Right cardiac atrium (tissue), 5 donors: ENCODE results near the gene FCN2. TPM values are rescaled to one million over a fixed set of nuclear protein-coding genes. Genes with fewer than 3 reads are reported as not detected.

Experiments
- ATAC-seq, 2 donors: fragments of 200-7000 bp; cut with Tn5 transposase; one replicate each; pipeline versions ENCODE4 v1.8.0 to v1.9.1; 2020; ENCODE audit warnings: moderate library complexity in 2 of 2, mild to moderate bottlenecking in 1 of 2
- DNase-seq, 3 donors: peaks; one replicate each; pipeline ENCODE4 v3.0.0-alpha.2; 2020
- H3K27ac ChIP-seq: one replicate; pipeline ENCODE4 v1.5.1; 2013; ENCODE audit warnings: mild to moderate bottlenecking, low read length, control low read depth, moderate library complexity
- H3K27me3 ChIP-seq: one replicate; pipeline ENCODE4 v1.6.1; 2013; ENCODE audit not compliant: control insufficient read depth, insufficient read depth
- H3K4me1 ChIP-seq: one replicate; pipeline ENCODE4 v1.6.1; 2013; ENCODE audit warnings: low read length; ENCODE audit not compliant: control insufficient read depth, insufficient read depth
- H3K4me3 ChIP-seq: one replicate; pipeline ENCODE4 v1.5.1; 2013; ENCODE audit warnings: low read length, control low read depth
- H3K9me3 ChIP-seq: one replicate; pipeline ENCODE4 v1.6.1; 2013; ENCODE audit warnings: low read length; ENCODE audit not compliant: control insufficient read depth
- WGBS: extraction: QIAGEN DNeasy Blood & Tissue Kit; methylation state at CpG from one replicate; pipeline ENCODE4 v1.1.7; 2013; 5-methylcytosine and 5-hydroxymethylcytosine counted together
- intact Hi-C, 4 donors: fragments of 100-400 bp; cut with DNase I; formaldehyde crosslinking; loops; one replicate each; pipeline versions ENCODE4 v1.11.0 to v1.14.0; 2022 to 2023
- polyA plus RNA-seq: library from polyadenylated mRNA; stranded (reverse); fragments of 200-250 nt; gene quantifications from one replicate; pipeline ENCODE4 v1.2.3, GENCODE V29; 2013
- total RNA-seq, 4 donors: library from RNA; stranded (reverse); fragmentation: NEBNext Ultra II Directional; extraction: Animal tissue kit (Norgen Biotek cat#: 25700); gene quantifications; one replicate each; pipeline ENCODE4 v1.2.1, GENCODE V29; 2021
- donor health status: healthy with polysubstance abuse.
- donor health status: DM: no; HTN: yes; CAD: no.
- donor health status: DM: no; HTN: no; CAD: no.
- donor health status: DM: no; HTN: yes; CAD: no; lungs with severe emphysema.
- donor health status: DM: yes; HTN: yes; CAD: no.

Gene FCN2
- total and polyA plus RNA-seq, 5 donors: 0.72 TPM; not detected in 4

DNA sequence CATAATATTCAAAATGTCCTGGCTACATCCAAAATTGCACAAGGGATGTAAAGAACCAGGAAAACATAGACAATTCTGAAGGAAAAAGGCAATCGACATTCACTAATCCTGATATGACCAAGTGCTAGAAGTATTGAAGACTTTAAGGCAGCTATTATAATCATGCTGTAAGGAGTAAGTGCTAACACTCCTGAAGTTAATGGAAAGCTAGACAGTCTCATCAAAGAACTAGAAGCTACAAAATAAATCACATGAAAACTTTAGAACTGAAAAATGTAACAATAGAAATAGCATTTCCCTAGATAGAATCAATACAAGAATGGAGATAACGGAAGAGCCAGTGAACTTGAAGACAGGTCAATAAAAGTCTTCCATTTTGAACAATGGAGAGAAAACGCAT is 18.6 kb downstream of the FCN2 start:
- H3K9me3 ChIP-seq: peaks cover 2% of the 10 kb centered on the region
- WGBS: 77% methylated on average over 3 of the region's 3 CpGs
- no peak for DNase-seq
- H3K4me1 ChIP-seq: peaks cover 10% of the 10 kb centered on the region
- ATAC-seq: no peak
- H3K27ac ChIP-seq: no peak overlapping the region
- H3K27me3 ChIP-seq: no peaks in the 10 kb centered on the region
- intact Hi-C loops: no loop called here
- no peak overlapping the region for H3K4me3 ChIP-seq

DNA sequence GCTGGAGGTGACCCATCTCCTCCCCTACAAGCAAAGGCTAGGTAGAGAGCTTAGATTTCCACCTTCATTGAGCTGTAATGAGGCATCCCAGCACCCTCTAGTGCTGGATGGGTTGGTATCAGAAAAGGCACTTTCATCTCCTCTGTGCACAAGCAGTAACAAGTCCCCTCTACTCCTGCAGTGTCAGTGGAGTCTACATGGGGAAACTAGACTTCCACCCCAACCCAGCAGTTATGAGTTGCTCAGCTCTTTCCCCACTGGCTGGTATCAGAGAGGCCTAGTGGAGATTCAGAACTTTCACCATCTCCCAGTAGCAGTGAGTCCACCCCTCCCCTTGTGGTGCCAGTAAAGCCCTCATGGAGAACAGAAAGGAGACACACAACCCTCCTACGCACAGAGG is 19.2 kb downstream of the FCN2 start:
- ATAC-seq: no peak
- H3K4me3 ChIP-seq: no peak overlapping the region
- H3K9me3 ChIP-seq: peaks cover 2% of the 10 kb centered on the region
- no peak for DNase-seq
- H3K27ac ChIP-seq: no peak overlapping the region
- 95% methylated on average over 1 of the region's 1 CpG for WGBS
- H3K4me1 ChIP-seq: peaks cover 10% of the 10 kb centered on the region
- H3K27me3 ChIP-seq: no peaks in the 10 kb centered on the region
- intact Hi-C loops: no loop called here

DNA sequence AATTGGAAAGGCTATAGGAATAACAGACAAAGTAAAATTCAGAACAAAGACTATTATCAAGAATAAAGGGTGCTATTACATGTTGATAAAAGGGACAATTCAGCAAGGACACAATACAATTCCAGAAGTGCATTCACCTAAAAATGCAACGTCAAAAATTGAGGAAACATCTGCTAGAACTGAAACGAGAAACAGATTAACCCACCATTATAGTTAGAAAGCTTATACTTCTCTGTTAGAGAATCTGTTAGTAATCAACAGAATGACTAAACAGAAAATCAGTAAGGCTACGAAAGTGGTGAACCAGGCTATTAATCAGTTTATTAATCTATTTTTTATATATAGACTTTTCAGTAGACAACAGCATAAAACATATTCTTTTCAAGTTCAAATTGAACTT is 22.3 kb downstream of the FCN2 start:
- Histone ChIP-seq H3K27me3 (no peaks in the 10 kb centered on the region), H3K4me1 (peaks cover 3% of the 10 kb centered on the region), H3K9me3 (no peaks in the 10 kb centered on the region), H3K27ac (no peak overlapping the region), H3K4me3 (no peak overlapping the region)
- ATAC-seq: no peak
- intact Hi-C loops: no loop called here
- no peak for DNase-seq
- 50% methylated on average over 3 of the region's 3 CpGs for WGBS

DNA sequence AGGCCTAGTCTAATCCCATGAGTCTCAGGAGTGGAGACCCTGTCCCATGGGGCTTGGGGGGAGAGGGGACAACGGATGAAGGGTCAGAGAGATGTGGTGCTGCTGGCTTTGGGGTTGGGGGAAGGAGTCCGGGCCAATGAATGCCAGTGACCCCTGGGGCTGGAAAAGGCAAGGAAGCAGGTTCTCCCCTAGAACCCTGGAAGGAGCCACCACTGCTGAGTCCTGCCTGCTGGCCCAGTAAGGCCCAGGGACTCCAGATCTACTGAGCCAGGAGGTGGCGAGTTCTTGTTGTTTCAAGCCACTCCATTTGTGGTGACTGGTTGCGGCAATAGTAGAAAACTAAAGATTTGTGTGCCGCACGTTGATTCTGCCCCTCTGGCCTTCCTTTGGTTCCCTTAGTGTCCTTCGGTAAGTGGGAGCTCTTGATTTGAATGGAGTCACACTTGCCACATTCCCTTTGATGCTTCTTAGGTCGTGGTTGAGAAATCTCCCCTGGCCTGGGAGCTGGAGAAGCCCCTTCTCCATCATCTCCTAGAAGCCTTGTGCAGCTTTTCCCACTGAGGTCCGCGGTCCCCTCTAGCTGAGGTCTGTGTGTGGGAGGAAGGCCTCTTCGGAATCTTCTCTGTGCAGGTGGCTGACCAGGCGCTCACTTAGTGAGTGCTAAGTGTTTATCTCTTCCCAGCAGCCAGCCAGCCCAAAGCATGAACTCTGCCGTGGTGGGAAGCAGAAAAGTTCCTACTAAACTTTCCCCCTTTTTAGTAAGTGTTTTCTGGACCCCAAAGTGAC is 28.1 kb downstream of the FCN2 start:
- Histone ChIP-seq H3K9me3 (no peaks in the 10 kb centered on the region), H3K4me1 (no peaks in the 10 kb centered on the region), H3K4me3 (no peak overlapping the region), H3K27me3 (no peaks in the 10 kb centered on the region), H3K27ac (no peak overlapping the region)
- peak in 1 of 3 donors; percentile 29 for DNase-seq
- intact Hi-C loops: no loop called here
- WGBS: 83% methylated on average over 13 of the region's 13 CpGs
- ATAC-seq: no peak

DNA sequence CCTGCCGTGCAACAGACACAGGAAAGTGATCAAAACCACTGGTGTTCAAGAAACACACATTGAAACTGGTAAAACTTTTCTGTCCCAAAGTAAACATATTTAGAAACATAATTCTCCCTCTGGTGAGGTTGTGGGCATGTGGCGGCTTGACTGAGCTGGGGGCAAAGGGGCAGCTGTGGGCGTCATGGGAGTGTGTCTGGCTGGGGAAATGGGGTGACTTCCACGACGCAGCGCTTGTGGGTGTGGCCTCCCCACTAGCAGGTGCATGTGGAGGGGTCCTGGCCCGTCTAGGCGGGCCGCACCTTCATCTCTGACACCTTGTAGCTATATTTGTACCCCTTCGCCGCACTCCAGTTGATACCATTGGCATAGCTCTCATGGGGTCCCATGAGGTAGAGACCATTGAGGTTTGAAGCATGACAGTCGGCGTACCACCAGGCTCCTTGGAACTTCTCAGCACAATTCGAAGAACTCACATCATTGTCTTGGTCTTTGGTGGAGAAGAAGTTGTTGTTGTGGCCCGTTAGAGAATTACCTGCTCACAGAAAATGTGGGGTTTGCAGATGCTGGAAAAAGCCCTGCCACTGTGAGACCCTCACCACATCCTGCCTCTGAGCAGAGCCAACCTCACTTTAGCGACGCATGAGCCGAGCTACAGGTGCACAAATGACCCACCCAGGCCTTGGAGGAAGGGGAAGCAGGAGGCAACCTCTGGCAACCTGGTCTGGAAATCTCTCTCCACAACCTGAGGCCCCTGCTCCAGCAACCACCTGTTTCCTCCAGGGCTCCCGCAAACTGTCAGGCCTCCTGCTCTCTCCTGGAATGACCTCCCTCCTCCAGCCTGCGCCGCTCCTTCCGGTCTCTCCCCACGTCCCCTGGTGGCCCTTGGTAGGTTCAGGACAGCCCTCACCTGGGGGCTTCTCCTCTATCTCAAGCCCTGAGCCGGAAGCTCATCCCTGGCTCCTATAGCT is 29.2 kb downstream of the FCN2 start:
- Histone ChIP-seq H3K4me1 (no peaks in the 10 kb centered on the region), H3K27me3 (no peaks in the 10 kb centered on the region), H3K4me3 (no peak overlapping the region), H3K27ac (no peak overlapping the region), H3K9me3 (no peaks in the 10 kb centered on the region)
- intact Hi-C loops: no loop called here
- peak in 1 of 3 donors; percentile 43 for DNase-seq
- 90% methylated on average over 24 of the region's 24 CpGs for WGBS
- no peak for ATAC-seq

DNA sequence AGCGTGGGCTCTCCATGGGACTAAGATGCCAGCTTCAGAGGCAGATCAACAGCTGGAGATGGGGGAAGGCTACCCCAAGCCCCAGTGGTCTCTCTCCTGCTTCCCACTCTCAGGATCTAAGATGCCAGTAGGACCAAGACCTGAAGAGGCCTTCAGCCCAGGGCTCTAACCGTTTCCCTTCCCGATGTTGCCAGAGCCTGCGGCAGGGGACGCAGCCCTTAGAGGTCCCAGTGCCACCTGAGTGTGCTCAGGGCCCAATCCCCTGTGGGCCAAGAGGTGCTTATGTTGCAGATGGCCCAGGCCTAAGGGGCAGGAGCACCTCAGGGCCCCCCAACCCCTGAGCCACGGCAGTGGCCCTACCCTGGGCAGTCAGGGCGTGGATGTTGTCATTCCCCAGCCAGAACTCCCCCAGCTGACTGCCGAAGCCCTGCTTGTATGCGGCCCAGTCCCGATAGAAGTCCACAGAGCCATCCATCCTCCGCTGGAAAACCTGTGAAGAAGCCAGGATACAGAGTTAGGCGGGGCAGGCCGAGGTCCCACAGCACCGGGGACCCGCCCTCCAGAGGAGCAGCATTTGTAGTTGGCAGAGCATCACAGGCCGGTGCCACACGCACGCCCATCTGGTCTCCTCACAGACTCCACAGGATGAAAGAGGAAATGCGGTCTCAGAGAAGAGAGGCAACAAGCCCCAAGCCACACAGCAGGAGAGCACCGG is 31.7 kb downstream of the FCN2 start:
- Histone ChIP-seq H3K4me3 (no peak overlapping the region), H3K27me3 (no peaks in the 10 kb centered on the region), H3K27ac (no peak overlapping the region), H3K9me3 (no peaks in the 10 kb centered on the region), H3K4me1 (no peaks in the 10 kb centered on the region)
- ATAC-seq (no peak), DNase-seq (peak in 1 of 3 donors; percentile 21)
- intact Hi-C loops: no loop called here
- WGBS: 93% methylated on average over 20 of the region's 20 CpGs

DNA sequence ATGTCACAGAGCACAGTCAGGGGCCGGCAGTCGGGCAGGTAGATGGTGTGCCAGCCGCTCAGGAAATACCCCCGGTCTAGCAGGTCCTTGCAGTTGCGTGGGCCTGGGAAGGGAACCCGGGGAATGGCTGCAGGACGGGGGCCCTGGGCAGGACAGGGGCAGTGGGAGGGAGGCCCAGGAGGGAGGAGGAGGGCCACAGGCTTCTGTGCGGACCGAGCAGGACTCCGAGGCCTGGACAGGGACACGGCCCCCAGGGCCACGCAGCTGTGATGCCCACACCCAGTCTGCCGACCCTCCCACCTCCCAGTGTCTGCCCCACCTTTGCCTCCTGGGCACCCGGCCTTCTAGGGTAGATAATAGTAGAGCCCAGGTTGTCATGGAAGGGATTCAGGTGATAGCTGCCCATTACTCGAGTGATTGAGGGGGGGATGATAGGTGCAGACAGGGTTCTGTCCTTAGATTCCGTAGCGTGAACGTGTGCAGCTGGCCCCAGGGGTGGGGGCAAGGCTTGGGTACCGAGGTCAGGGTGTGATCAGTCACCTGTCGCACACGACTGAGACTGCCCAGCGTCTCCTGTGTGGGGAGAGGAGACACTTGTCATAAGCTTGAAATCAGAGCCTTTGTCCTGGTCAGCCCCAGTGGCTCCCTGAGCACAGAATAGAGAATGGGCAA is 32.6 kb downstream of the FCN2 start:
- DNase-seq (peak in 1 of 3 donors; percentile 44), ATAC-seq (no peak)
- Histone ChIP-seq H3K27me3 (no peaks in the 10 kb centered on the region), H3K4me1 (no peaks in the 10 kb centered on the region), H3K4me3 (no peak overlapping the region), H3K9me3 (no peaks in the 10 kb centered on the region), H3K27ac (no peak overlapping the region)
- 91% methylated on average over 22 of the region's 22 CpGs for WGBS
- intact Hi-C loops: no loop called here

DNA sequence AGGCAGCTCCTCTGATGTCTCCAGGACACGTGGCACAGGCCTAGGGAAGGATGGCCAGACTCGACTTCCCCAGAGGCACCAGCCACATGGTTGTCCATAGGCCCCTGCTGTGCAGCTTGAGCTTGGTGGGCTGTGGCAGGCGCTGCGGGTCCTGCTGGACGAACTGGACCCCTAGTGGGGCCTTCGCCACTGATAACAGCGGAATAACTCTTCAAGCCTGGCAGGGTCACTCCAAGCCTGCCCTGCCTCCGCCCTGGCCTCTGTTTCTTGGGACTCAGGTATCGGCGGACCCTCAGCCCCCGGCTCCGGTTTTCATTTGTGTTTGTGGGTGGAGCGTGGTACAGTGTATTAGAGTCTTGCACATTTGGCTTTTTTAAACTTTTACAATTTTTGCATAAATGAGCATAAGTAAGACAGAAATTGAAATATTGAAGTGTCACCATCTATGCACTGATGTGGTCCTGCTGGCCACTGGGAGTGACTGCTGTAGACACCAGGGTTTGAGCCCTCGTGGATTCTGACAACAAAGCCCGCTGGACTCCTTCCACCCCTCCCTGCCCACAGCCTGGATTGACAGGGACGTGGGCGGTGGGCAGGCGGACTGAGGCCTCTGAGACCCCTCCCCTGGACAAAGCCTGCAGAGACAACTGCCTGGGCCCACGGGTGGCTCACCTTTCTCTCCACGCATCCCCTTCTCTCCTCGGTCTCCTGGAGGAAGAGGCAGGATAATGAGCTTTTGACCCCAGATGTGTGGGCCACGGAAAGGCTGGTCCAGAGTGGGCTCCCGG is 33.3 kb downstream of the FCN2 start:
- H3K4me3 ChIP-seq: no peak overlapping the region
- intact Hi-C loops: no loop called here
- H3K27ac ChIP-seq: no peak overlapping the region
- H3K4me1 ChIP-seq: no peaks in the 10 kb centered on the region
- no peaks in the 10 kb centered on the region for H3K9me3 ChIP-seq
- no peak for DNase-seq
- WGBS: 90% methylated on average over 23 of the region's 23 CpGs
- ATAC-seq: no peak
- no peaks in the 10 kb centered on the region for H3K27me3 ChIP-seq

DNA sequence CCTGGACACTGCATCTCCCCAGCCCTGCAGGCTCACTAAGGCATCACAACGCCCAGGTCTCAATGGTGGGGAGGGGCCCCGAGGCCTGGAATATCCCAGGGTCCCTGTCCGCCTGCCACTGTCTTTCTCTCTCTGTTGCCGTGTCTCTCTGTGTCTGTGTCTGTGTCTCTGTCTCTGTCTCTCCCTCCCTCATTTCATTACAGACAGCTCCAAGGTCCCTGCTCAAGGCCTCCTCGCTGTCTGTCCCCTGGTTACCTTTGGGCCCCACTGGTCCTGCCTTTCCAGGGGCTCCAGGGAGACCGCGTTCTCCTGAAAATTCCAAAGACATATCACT is 33.9 kb downstream of the FCN2 start:
- no peak for DNase-seq
- Histone ChIP-seq H3K4me3 (no peak overlapping the region), H3K27me3 (no peaks in the 10 kb centered on the region)

More for the DNA sequence above, 33.9 kb downstream of the FCN2 start:
- intact Hi-C loops: no loop called here
- H3K27ac ChIP-seq: no peak overlapping the region
- no peaks in the 10 kb centered on the region for H3K4me1 ChIP-seq
- WGBS: 82% methylated on average over 7 of the region's 7 CpGs
- H3K9me3 ChIP-seq: no peaks in the 10 kb centered on the region
- ATAC-seq: no peak
